Measurements from ENCODE around the gene OR7G3. TPM values are rescaled to one million over a fixed set of nuclear protein-coding genes. Genes with fewer than 3 reads are reported as not detected.

OR7G3 gene
- not detected in 2 replicates for total RNA-seq

DNA sequence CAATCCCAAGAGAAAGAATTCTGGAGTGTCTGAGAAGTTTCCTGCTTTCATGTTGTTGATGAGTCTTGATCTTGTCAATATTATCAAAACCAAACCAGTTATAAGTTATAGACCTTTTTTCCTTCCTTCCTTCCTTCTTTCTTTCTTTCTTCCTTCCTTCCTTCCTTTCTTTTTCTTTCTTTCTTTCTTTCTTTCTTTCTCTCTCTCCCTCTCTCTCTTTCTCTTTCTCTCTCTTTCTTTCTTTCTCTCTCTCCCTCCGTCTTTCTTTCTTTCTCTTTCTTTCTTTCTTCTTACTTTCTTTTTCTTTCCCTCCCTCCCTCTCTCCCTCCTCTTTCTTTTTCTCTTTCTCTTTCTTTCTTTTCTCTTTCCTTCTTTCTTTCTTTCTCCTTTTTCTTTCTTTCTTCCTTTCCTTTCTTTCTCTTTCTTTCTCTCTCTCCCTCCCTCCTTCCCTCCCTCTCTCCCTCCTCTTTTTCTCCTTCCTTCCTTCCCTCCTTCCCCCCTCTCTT is at the start of gene OR7G3:
TSS of gene OR7G3 (minus strand) at position 51 of the 506 bp plus-strand sequence. CDS start at position 51, 0 bp downstream.

GRCh38 chr19:9140159-9140874 is 13.6 kb upstream of the OR7G3 start, which contains the start of gene ZNF317:
Gene ZNF317 (plus strand): TSS chr19:9140397. CDS start chr19:9156017, 15,620 bp downstream.

DNA sequence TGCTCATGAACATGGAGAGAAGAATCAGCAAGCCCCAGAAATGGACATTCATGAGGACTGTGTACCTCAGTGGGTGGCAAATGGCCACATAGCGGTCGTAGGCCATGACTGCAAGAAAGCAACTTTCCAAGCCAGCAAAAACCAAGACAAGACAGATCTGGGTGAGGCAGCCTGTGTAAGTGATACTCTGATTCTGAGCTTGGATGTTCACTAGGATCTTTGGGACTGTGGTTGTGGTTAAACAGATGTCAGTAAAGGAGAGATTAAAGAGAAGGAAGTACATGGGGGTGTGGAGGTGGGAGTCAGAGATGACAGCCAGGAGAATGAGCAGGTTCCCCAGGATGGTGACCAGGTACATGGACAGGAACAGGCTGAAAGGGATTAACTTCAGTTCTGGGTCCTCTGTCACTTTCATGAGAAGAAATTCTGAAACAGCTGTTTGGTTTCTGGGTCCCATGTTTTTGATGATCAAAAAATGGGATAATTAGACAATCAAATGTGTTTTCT is 11.4 kb downstream of the OR7G3 start, which contains the start of gene OR7G1:
TSS of gene OR7G1 (minus strand) at position 457 of the 507 bp plus-strand sequence. CDS start at position 457, 0 bp downstream.

GRCh38 chr19:9107375-9107774 is 19.4 kb downstream of the OR7G3 start, which contains the start of gene OR7G2:
Gene OR7G2 (minus strand): TSS chr19:9107475. CDS start chr19:9103243, 4,232 bp downstream.

GRCh38 chr19:9086761-9087160 is 40.0 kb downstream of the OR7G3 start, which contains the start of gene OR1M1:
Gene OR1M1 (plus strand): TSS chr19:9087061. CDS start chr19:9093245, 6,184 bp downstream.

Other genes starting within 250 kb of the OR7G3 start
- gene MUC16, start 116.5 kb downstream of the OR7G3 start, total RNA-seq, result not detected in 2 replicates
- gene OR1M1, start 39.9 kb downstream of the OR7G3 start, total RNA-seq, result not detected in 2 replicates
- gene OR7G2, start 19.5 kb downstream of the OR7G3 start, total RNA-seq, result not detected in 2 replicates
- gene OR7G1, start 11.2 kb downstream of the OR7G3 start, total RNA-seq, result not detected in 2 replicates
- gene ZNF317, start 13.4 kb upstream of the OR7G3 start, total RNA-seq, result 11.2 TPM in 2 replicates
- gene OR7D2, start 52.0 kb upstream of the OR7G3 start, total RNA-seq, result not detected in 2 replicates
- gene OR7D4, start 92.6 kb upstream of the OR7G3 start, total RNA-seq, result not detected in 2 replicates
- not detected in 2 replicates for gene OR7E24, start 124.0 kb upstream of the OR7G3 start, total RNA-seq
- 1.3 and 2.3 TPM in 2 replicates for gene ZNF699, start 182.9 kb upstream of the OR7G3 start, total RNA-seq
- gene ZNF559, start 197.2 kb upstream of the OR7G3 start, total RNA-seq, result 6.8 and 9.4 TPM in 2 replicates
- 1.1 and 1.8 TPM in 2 replicates for gene ZNF177, start 236.1 kb upstream of the OR7G3 start, total RNA-seq